B cell (primary cell): ENCODE results near the gene STN1. TPM values are rescaled to one million over a fixed set of nuclear protein-coding genes. Genes with fewer than 3 reads are reported as not detected.

Experiments used
- ATAC-seq: fragments of 200-7000 bp; cut with Tn5 transposase; one replicate; pipeline ENCODE4 v1.10.0; 2021; ENCODE audit warnings: low read depth, mild to moderate bottlenecking, moderate number of reproducible peaks, moderate library complexity
- CTCF ChIA-PET: fragments of 350-600 bp; sonication (Branson Sonifier 250); formaldehyde crosslinking; loops from one replicate; lab custom pipeline; 2021; ENCODE audit warnings: antibody characterized with exemption, inconsistent platforms; lab: Charles Lee
- POLR2A ChIA-PET: fragments of 350-600 bp; sonication (Branson Sonifier 250); formaldehyde crosslinking; loops from one replicate; lab custom pipeline; 2021; ENCODE audit warnings: antibody characterized with exemption; lab: Charles Lee
- DNase-seq: peaks from one replicate; pipeline ENCODE4 v3.0.0; 2013
- H2AFZ ChIP-seq: 2 replicates; pipeline ENCODE4 v1.6.1; 2012; ENCODE audit warnings: mild to moderate bottlenecking, low read depth, low read length; ENCODE audit not compliant: insufficient read depth, poor library complexity, severe bottlenecking
- H3K27ac ChIP-seq, 2 donors: 1 replicate in 1 of 2; 2 replicates in 1 of 2; pipeline ENCODE4 v1.5.1; 2012 to 2013; ENCODE audit warnings: low read length in 2 of 2, mild to moderate bottlenecking in 2 of 2, moderate library complexity in 1 of 2
- H3K27me3 ChIP-seq, 4 experiments: fragments of 200-600 bp in 1 of 4; sonication (generic) in 1 of 4; replicated peaks in 1 of 4; 1 replicate in 2 of 4; 2 replicates in 2 of 4; pipeline versions ENCODE4 v1.6.1 to v1.7.0; 2013 to 2016; ENCODE audit warnings: low read length in 3 of 4, mild to moderate bottlenecking in 2 of 4, mixed read lengths in 1 of 4, moderate library complexity in 1 of 4; ENCODE audit not compliant: insufficient read depth in 4 of 4, control insufficient read depth in 3 of 4; ENCODE audit errors: control extremely low read depth in 1 of 4
- H3K36me3 ChIP-seq, 2 experiments: replicated peaks in 1 of 2; 1 replicate in 1 of 2; 2 replicates in 1 of 2; pipeline versions ENCODE4 v1.6.1 to v1.7.1; 2013; ENCODE audit warnings: low read length in 1 of 2; ENCODE audit not compliant: insufficient read depth in 2 of 2, control insufficient read depth in 1 of 2; ENCODE audit errors: control extremely low read depth in 1 of 2, extremely low read depth in 1 of 2
- H3K4me1 ChIP-seq, 2 donors: fragments of 200-600 bp in 1 of 2; sonication (generic) in 1 of 2; 1 replicate in 1 of 2; 2 replicates in 1 of 2; pipeline versions ENCODE4 v1.5.1 to v1.6.1; 2013 to 2017; ENCODE audit warnings: low read length in 2 of 2; ENCODE audit not compliant: control insufficient read depth in 2 of 2, insufficient read depth in 2 of 2
- H3K4me2 ChIP-seq: replicated peaks from 2 replicates; pipeline ENCODE3; 2012; ENCODE audit warnings: mild to moderate bottlenecking, low read depth, low read length; ENCODE audit not compliant: poor library complexity, severe bottlenecking
- H3K4me3 ChIP-seq, 5 experiments: fragments of 200-600 bp in 1 of 5; sonication (generic) in 1 of 5; 1 replicate in 3 of 5; 2 replicates in 2 of 5; pipeline versions ENCODE4 v1.5.1 to v1.7.0; 2011 to 2016; ENCODE audit warnings: low read length in 4 of 5, mild to moderate bottlenecking in 4 of 5, low read depth in 2 of 5, control low read depth in 1 of 5, moderate library complexity in 1 of 5; ENCODE audit not compliant: insufficient read depth in 1 of 5; ENCODE audit errors: control extremely low read depth in 1 of 5, extremely low read depth in 1 of 5
- H3K79me2 ChIP-seq: fragments of 200-600 bp; sonication (generic); one replicate; pipeline ENCODE4 v1.6.0; 2016; ENCODE audit warnings: low read length; ENCODE audit not compliant: control insufficient read depth, insufficient read depth
- H3K9ac ChIP-seq: fragments of 200-600 bp; sonication (generic); 2 replicates; pipeline ENCODE4 v1.6.1; 2017; ENCODE audit warnings: mild to moderate bottlenecking, low read length, moderate library complexity
- H3K9me3 ChIP-seq, 3 donors: one replicate each; pipeline versions ENCODE4 v1.6.1 to v1.7.1; 2013; ENCODE audit warnings: low read length in 2 of 3; ENCODE audit not compliant: control insufficient read depth in 2 of 3, insufficient read depth in 1 of 3; ENCODE audit errors: control extremely low read depth in 1 of 3
- H4K20me1 ChIP-seq: 2 replicates; pipeline ENCODE4 v1.6.0; 2012; ENCODE audit warnings: mild to moderate bottlenecking, low read length; ENCODE audit not compliant: insufficient read depth, control insufficient read depth, poor library complexity, severe bottlenecking
- H3K27ac Mint-ChIP-seq: one replicate; pipeline ENCODE4 v1.8.0; 2021; ENCODE audit warnings: mixed read lengths
- H3K27me3 Mint-ChIP-seq: one replicate; pipeline ENCODE4 v1.8.0; 2021; ENCODE audit warnings: mixed read lengths
- H3K4me1 Mint-ChIP-seq: one replicate; pipeline ENCODE4 v1.8.0; 2021; ENCODE audit warnings: mixed read lengths
- H3K4me3 Mint-ChIP-seq: one replicate; pipeline ENCODE4 v1.8.0; 2021; ENCODE audit warnings: mixed read lengths
- H3K9me3 Mint-ChIP-seq: one replicate; pipeline ENCODE4 v1.8.0; 2022; ENCODE audit warnings: mixed read lengths; ENCODE audit not compliant: insufficient read depth
- CTCF ChIP-seq: fragments of 200-600 bp; IDR thresholded peaks from one replicate; pipeline ENCODE4 v1.8.0; 2022; ENCODE audit warnings: antibody characterized with exemption, mild to moderate bottlenecking
- EZH2 ChIP-seq: IDR thresholded peaks from 2 replicates; pipeline ENCODE4 v1.6.1; 2012; ENCODE audit warnings: borderline replicate concordance, low read depth, mild to moderate bottlenecking, moderate library complexity, low read length; ENCODE audit not compliant: insufficient read depth, poor library complexity, severe bottlenecking
- WGBS: methylation state at CpG from one replicate; pipeline ENCODE4 v1.1.5; 2013; ENCODE audit warnings: missing lambda C conversion rate; ENCODE audit not compliant: insufficient coverage; 5-methylcytosine and 5-hydroxymethylcytosine counted together
- intact Hi-C: fragments of 100-400 bp; cut with micrococcal nuclease; formaldehyde crosslinking; loops from one replicate; pipeline ENCODE4 v1.10.0; 2022
- polyA plus RNA-seq: library from polyadenylated mRNA; depleted of rRNA; stranded (reverse); fragments of >200 nt; gene quantifications from 2 replicates; pipeline ENCODE4 v1.2.3, GENCODE V29; 2012
- total RNA-seq, 2 donors: library from RNA; stranded (reverse); fragments of 120-200 nt in 1 of 2; gene quantifications; 1 replicate in 1 of 2; 2 replicates in 1 of 2; pipeline versions ENCODE4 v1.2.3 to v1.2.4, GENCODE V29; 2013 to 2022

The STN1 gene
- total and polyA plus RNA-seq, 2 donors (not counting 1 experiment from before 2014, with no cell fraction given), result 16.3 to 24.5 TPM

- H3K27me3 Mint-ChIP-seq, result no peaks in the 10 kb centered on the region
- no peaks in the 10 kb centered on the region for H3K9me3 ChIP-seq
- no peak overlapping the region for H3K9ac ChIP-seq
- no peaks in the 10 kb centered on the region for H3K4me1 ChIP-seq
- WGBS, result 98% methylated on average over 3 of the region's 5 CpGs
- no peaks in the 10 kb centered on the region for H4K20me1 ChIP-seq
- DNase-seq, result no peak
- TF ChIP-seq EZH2 (no peak), CTCF (no peak)
- H3K9me3 Mint-ChIP-seq, result no peaks in the 10 kb centered on the region
- H3K4me2 ChIP-seq, result no peak overlapping the region
- POLR2A ChIA-PET, result no interaction called here
- H3K27ac Mint-ChIP-seq, result no peak overlapping the region
- no peaks in the 10 kb centered on the region for H3K4me1 Mint-ChIP-seq
- no peak overlapping the region for H2AFZ ChIP-seq
- no peak overlapping the region for H3K27ac ChIP-seq
- H3K79me2 ChIP-seq, result no peaks in the 10 kb centered on the region
- CTCF ChIA-PET, result interaction anchor here (1.1 kb wide), 1 partner anchor 11 kb away, joined by 3 read pairs; no protein-coding TSS in a partner anchor
- no peak for ATAC-seq
- H3K27me3 ChIP-seq, result no peaks in the 10 kb centered on the region
- H3K36me3 ChIP-seq, result peaks cover 4 to 40% of the 10 kb centered on the region in 2 experiments
- no peak overlapping the region for H3K4me3 ChIP-seq
- intact Hi-C loops, result no loop called here
- no peak overlapping the region for H3K4me3 Mint-ChIP-seq
These were observed 41.8 kb downstream of the STN1 start for GRCh38 chr10:103876155-103876554.

GRCh38 chr10:103874730-103875129 lies 43.3 kb downstream of the STN1 start:
- no peaks in the 10 kb centered on the region for H3K79me2 ChIP-seq
- intact Hi-C loops, result no loop called here
- CTCF ChIA-PET, result interaction anchor here (0.8 to 2.6 kb wide), 4 partner anchors 10 to 162 kb away, joined by 3 to 9 read pairs (median 3); no protein-coding TSS in a partner anchor
- H3K9me3 ChIP-seq, result no peaks in the 10 kb centered on the region
- no peaks in the 10 kb centered on the region for H3K27me3 ChIP-seq
- H3K4me1 ChIP-seq, result no peaks in the 10 kb centered on the region
- ATAC-seq, result no peak
- Mint-ChIP-seq H3K27ac (no peak overlapping the region), H3K4me1 (no peaks in the 10 kb centered on the region), H3K4me3 (no peak overlapping the region), H3K9me3 (no peaks in the 10 kb centered on the region), H3K27me3 (no peaks in the 10 kb centered on the region)
- POLR2A ChIA-PET, result no interaction called here
- H4K20me1 ChIP-seq, result no peaks in the 10 kb centered on the region
- TF ChIP-seq EZH2 (no peak), CTCF (no peak)
- no peak overlapping the region for H3K27ac ChIP-seq
- H3K9ac ChIP-seq, result no peak overlapping the region
- H3K36me3 ChIP-seq, result peaks cover 4 to 25% of the 10 kb centered on the region in 2 experiments
- WGBS, result 92% methylated on average over 4 of the region's 6 CpGs
- H2AFZ ChIP-seq, result no peak overlapping the region
- no peak overlapping the region for H3K4me3 ChIP-seq
- DNase-seq, result no peak
- no peak overlapping the region for H3K4me2 ChIP-seq
